ENCODE measurements around the gene THEM4.
"Not testable (repeated sequence)": the region's sequence is repeated elsewhere in the genome, so short reads cannot be mapped to it uniquely, and the experiment has no call there.

THEM4 gene

GRCh38 chr1:151882466-151882865 lies 26.8 kb downstream of the THEM4 start:
- no peak overlapping the region for H3K4me3 ChIP-seq (ENCODE audit: low read depth, low read length)
- DNase-seq (ENCODE audit: low read depth): no peak
- TF ChIP-seq CTCF (IDR thresholded peaks at IDR 0.05; ENCODE audit: low read depth, low read length, missing control alignments): no peak
- in situ Hi-C loops (cut with HindIII; ENCODE audit: low sequenced_read_pairs): no loop called here

DNA sequence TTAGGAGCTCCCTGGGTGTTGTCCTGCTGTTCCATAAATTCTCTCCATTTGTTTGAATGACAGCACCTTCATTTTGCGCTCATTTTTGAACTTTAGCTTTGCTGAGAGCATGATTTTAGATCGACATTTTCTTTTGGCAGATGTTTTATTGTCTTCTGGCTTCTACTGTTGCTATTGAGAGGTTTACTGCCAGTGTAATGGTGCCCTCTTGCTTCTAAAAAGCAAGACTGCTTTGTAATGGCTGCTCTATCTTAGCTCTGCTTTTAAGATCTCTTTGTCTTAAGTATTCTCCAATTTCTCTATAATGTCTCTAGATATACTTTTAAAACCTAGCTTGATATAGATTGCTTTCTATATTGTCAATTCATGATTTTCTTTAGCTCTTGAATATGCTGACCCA lies 27.8 kb downstream of the THEM4 start:
- no peak for DNase-seq (ENCODE audit: low read depth)
- no peak overlapping the region for H3K4me3 ChIP-seq (ENCODE audit: low read depth, low read length)
- in situ Hi-C loops (cut with HindIII; ENCODE audit: low sequenced_read_pairs): no loop called here
- TF ChIP-seq CTCF (IDR thresholded peaks at IDR 0.05; ENCODE audit: low read depth, low read length, missing control alignments): no peak

- no peak for DNase-seq (ENCODE audit: low read depth)
- TF ChIP-seq CTCF (IDR thresholded peaks at IDR 0.05; ENCODE audit: low read depth, low read length, missing control alignments): no peak
- in situ Hi-C loops (cut with HindIII; ENCODE audit: low sequenced_read_pairs): no loop called here
- H3K4me3 ChIP-seq (ENCODE audit: low read depth, low read length): no peak overlapping the region
These were observed 33.8 kb downstream of the THEM4 start for GRCh38 chr1:151875419-151876097.

GRCh38 chr1:151872776-151873175 lies 36.5 kb downstream of the THEM4 start:
- in situ Hi-C loops (cut with HindIII; ENCODE audit: low sequenced_read_pairs); DNase-seq (ENCODE audit: low read depth): not testable (repeated sequence)

GRCh38 chr1:151871284-151872030 lies 37.9 kb downstream of the THEM4 start:
- no peak for DNase-seq (ENCODE audit: low read depth)
- no peak for TF ChIP-seq CTCF (IDR thresholded peaks at IDR 0.05; ENCODE audit: low read depth, low read length, missing control alignments)
- no peak overlapping the region for H3K4me3 ChIP-seq (ENCODE audit: low read depth, low read length)
- in situ Hi-C loops (cut with HindIII; ENCODE audit: low sequenced_read_pairs): no loop called here

More at GRCh38 chr1:151872776-151873175, 36.5 kb downstream of the THEM4 start:
- H3K4me3 ChIP-seq (ENCODE audit: low read depth, low read length): not testable (repeated sequence)

- in situ Hi-C loops (cut with HindIII; ENCODE audit: low sequenced_read_pairs): no loop called here
- no peak for DNase-seq (ENCODE audit: low read depth)
- H3K4me3 ChIP-seq (ENCODE audit: low read depth, low read length): no peak overlapping the region
- TF ChIP-seq CTCF (IDR thresholded peaks at IDR 0.05; ENCODE audit: low read depth, low read length, missing control alignments): no peak
These were observed 40.8 kb downstream of the THEM4 start for GRCh38 chr1:151868486-151868885.

DNA sequence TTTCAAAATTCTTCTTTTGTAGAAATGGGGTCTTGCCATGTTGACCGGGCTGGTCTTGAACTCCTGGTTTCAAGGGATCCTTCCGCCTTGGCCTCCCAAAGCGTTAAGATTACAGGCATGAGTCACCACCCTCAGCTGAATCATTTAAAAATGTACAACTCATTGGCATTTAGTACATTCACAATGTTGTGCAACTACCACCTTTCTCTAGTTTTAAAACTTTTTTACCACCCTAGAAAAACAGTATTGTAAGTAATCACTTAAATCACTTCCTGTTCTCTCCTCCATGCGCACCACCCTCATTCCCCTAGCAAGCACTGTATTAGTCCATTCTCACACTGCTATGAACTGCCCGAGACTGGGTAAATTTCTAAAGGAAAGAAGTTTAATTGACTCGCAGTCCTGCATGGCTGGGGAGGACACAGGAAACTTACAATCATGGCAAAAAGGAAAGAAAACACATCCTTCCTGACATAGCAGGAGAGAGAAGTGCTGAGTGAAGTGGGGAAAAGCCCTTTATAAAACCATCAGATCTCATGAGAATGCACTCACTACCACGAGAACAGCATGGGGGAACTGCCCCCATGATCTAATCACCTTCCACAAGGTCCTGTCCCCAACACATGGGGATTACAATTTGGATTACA lies 41.4 kb downstream of the THEM4 start:
- no peak for DNase-seq (ENCODE audit: low read depth)
- in situ Hi-C loops (cut with HindIII; ENCODE audit: low sequenced_read_pairs): no loop called here
- TF ChIP-seq CTCF (IDR thresholded peaks at IDR 0.05; ENCODE audit: low read depth, low read length, missing control alignments): no peak
- no peak overlapping the region for H3K4me3 ChIP-seq (ENCODE audit: low read depth, low read length)

All from astrocyte of the cerebellum (primary cell).